Hepatocyte (in vitro differentiated cells): ENCODE measurements around the gene PRTFDC1. TPM values are rescaled to one million over a fixed set of nuclear protein-coding genes. Genes with fewer than 3 reads are reported as not detected.

Experiments used
- DNase-seq: peaks from one replicate; pipeline ENCODE4 v3.0.0-alpha.2; 2016; ENCODE audit warnings: low spot score
- H2AFZ ChIP-seq: fragments of 200-600 bp; sonication (generic); 2 replicates; pipeline ENCODE4 v1.6.0; 2016; ENCODE audit warnings: antibody characterized with exemption, mild to moderate bottlenecking
- H3K27ac ChIP-seq: fragments of 200-600 bp; sonication (generic); 2 replicates; pipeline ENCODE4 v1.5.1; 2016; ENCODE audit warnings: mild to moderate bottlenecking
- H3K27me3 ChIP-seq: fragments of 200-600 bp; sonication (generic); 2 replicates; pipeline ENCODE4 v1.6.1; 2016
- H3K36me3 ChIP-seq: fragments of 200-600 bp; sonication (generic); replicated peaks from 2 replicates; pipeline ENCODE4 v1.5.1; 2016; ENCODE audit warnings: low read depth; ENCODE audit not compliant: insufficient read depth
- H3K4me1 ChIP-seq: fragments of 200-600 bp; sonication (generic); 2 replicates; pipeline ENCODE4 v1.5.1; 2016; ENCODE audit warnings: mild to moderate bottlenecking, moderate library complexity; ENCODE audit not compliant: insufficient read depth
- H3K4me2 ChIP-seq: fragments of 200-600 bp; sonication (generic); 2 replicates; pipeline ENCODE4 v1.6.0; 2016
- H3K4me3 ChIP-seq: fragments of 200-600 bp; sonication (generic); 2 replicates; pipeline ENCODE4 v1.5.1; 2016; ENCODE audit warnings: mild to moderate bottlenecking
- H3K79me2 ChIP-seq: fragments of 200-600 bp; sonication (generic); 2 replicates; pipeline ENCODE4 v1.6.0; 2017; ENCODE audit warnings: mild to moderate bottlenecking
- H3K9me2 ChIP-seq: fragments of 200-600 bp; sonication (generic); replicated peaks from 2 replicates; pipeline ENCODE4 v1.6.0; 2017; ENCODE audit warnings: mild to moderate bottlenecking; ENCODE audit not compliant: insufficient read depth
- H3K9me3 ChIP-seq: fragments of 200-600 bp; sonication (generic); 2 replicates; pipeline ENCODE4 v1.5.1; 2016; ENCODE audit warnings: low read depth, mild to moderate bottlenecking
- H4K20me1 ChIP-seq: fragments of 200-600 bp; sonication (generic); 2 replicates; pipeline ENCODE4 v1.6.0; 2016; ENCODE audit warnings: mild to moderate bottlenecking; ENCODE audit not compliant: insufficient read depth, poor library complexity, severe bottlenecking
- CTCF ChIP-seq: fragments of 200-600 bp; sonication (generic); IDR thresholded peaks from 2 replicates; pipeline ENCODE4 v1.5.1; 2016; ENCODE audit warnings: antibody characterized with exemption, mild to moderate bottlenecking; ENCODE audit not compliant: poor library complexity
- EZH2 ChIP-seq: fragments of 200-600 bp; sonication (generic); IDR thresholded peaks from 2 replicates; pipeline ENCODE4 v1.6.1; 2016; ENCODE audit warnings: antibody characterized with exemption, mild to moderate bottlenecking, borderline replicate concordance
- EZH2phosphoT487 ChIP-seq: fragments of 200-600 bp; sonication (generic); IDR thresholded peaks from one replicate; pipeline ENCODE4 v1.6.1; 2018; ENCODE audit warnings: antibody characterized with exemption, mild to moderate bottlenecking, low read depth, moderate library complexity; ENCODE audit not compliant: unreplicated experiment, severe bottlenecking
- WGBS: methylation state at CpG from one replicate; pipeline ENCODE4 v1.1.6; 2016; ENCODE audit warnings: low lambda C conversion rate; ENCODE audit errors: missing lambda C conversion rate; 5-methylcytosine and 5-hydroxymethylcytosine counted together
- polyA plus RNA-seq: library from polyadenylated mRNA; unstranded; fragments of >200 nt; fragmentation: Nextera tagmentation; extraction: Ambion mirVana; gene quantifications from 2 replicates; pipeline ENCODE4 v1.2.1, GENCODE V29; 2016
- total RNA-seq: library from RNA; depleted of rRNA; stranded (reverse); fragments of >200 nt; gene quantifications from 2 replicates; pipeline ENCODE4 v1.2.3, GENCODE V29; 2014

Gene PRTFDC1
- total and polyA plus RNA-seq, 2 experiments from 2014 or later: 6.4 to 14.7 TPM

- H4K20me1 ChIP-seq: no peaks in the 10 kb centered on the region
- H3K9me2 ChIP-seq: no peaks in the 10 kb centered on the region
- no peak overlapping the region for H3K4me3 ChIP-seq
- no peaks in the 10 kb centered on the region for H3K36me3 ChIP-seq
- H3K9me3 ChIP-seq: no peaks in the 10 kb centered on the region
- peaks cover 9% of the 10 kb centered on the region for H3K4me1 ChIP-seq
- H2AFZ ChIP-seq: no peak overlapping the region
- H3K27me3 ChIP-seq: no peaks in the 10 kb centered on the region
- TF ChIP-seq EZH2 (no peak), CTCF (no peak), EZH2phosphoT487 (no peak)
- no peaks in the 10 kb centered on the region for H3K79me2 ChIP-seq
- no peak for DNase-seq
- H3K4me2 ChIP-seq: no peak overlapping the region
- 93% methylated on average over 2 of the region's 2 CpGs for WGBS
- H3K27ac ChIP-seq: no peak overlapping the region
Measured at GRCh38 chr10:24930427-24930826, 22.0 kb downstream of the PRTFDC1 start.

GRCh38 chr10:24929904-24930303 lies 22.5 kb downstream of the PRTFDC1 start:
- DNase-seq: no peak
- H3K9me3 ChIP-seq: no peaks in the 10 kb centered on the region
- WGBS: 95% methylated on average over 4 of the region's 4 CpGs

GRCh38 chr10:24929056-24929544 lies 23.3 kb downstream of the PRTFDC1 start:
- WGBS: 78% methylated on average over 4 of the region's 4 CpGs
- DNase-seq: no peak
- TF ChIP-seq EZH2phosphoT487 (no peak), EZH2 (no peak), CTCF (no peak)
- H3K9me2 ChIP-seq: no peaks in the 10 kb centered on the region
- H3K4me2 ChIP-seq: no peak overlapping the region
- no peaks in the 10 kb centered on the region for H3K36me3 ChIP-seq
- no peaks in the 10 kb centered on the region for H3K4me1 ChIP-seq
- no peak overlapping the region for H2AFZ ChIP-seq
- no peaks in the 10 kb centered on the region for H3K9me3 ChIP-seq
- H3K4me3 ChIP-seq: no peak overlapping the region
- H4K20me1 ChIP-seq: no peaks in the 10 kb centered on the region
- no peaks in the 10 kb centered on the region for H3K79me2 ChIP-seq
- no peak overlapping the region for H3K27ac ChIP-seq
- no peaks in the 10 kb centered on the region for H3K27me3 ChIP-seq

More at GRCh38 chr10:24929904-24930303, 22.5 kb downstream of the PRTFDC1 start:
- Histone ChIP-seq H3K27ac (no peak overlapping the region), H3K36me3 (no peaks in the 10 kb centered on the region), H4K20me1 (no peaks in the 10 kb centered on the region), H3K9me2 (no peaks in the 10 kb centered on the region), H3K4me2 (no peak overlapping the region), H3K27me3 (no peaks in the 10 kb centered on the region), H3K79me2 (no peaks in the 10 kb centered on the region), H2AFZ (no peak overlapping the region), H3K4me1 (peaks cover 8% of the 10 kb centered on the region), H3K4me3 (no peak overlapping the region)
- TF ChIP-seq CTCF (no peak), EZH2 (no peak), EZH2phosphoT487 (no peak)
